H1 (cell line): ENCODE results near the gene HAO1. TPM values are rescaled to one million over a fixed set of nuclear protein-coding genes. Genes with fewer than 3 reads are reported as not detected.

Experiments
- CHD7 ChIP-seq: fragments of 300-600 bp; sonication (generic); IDR thresholded peaks from 2 replicates; pipeline ENCODE4 v1.7.1; 2012; ENCODE audit warnings: low read length, moderate library complexity, mild to moderate bottlenecking, inconsistent platforms; ENCODE audit not compliant: insufficient replicate concordance
- CTCF ChIP-seq, 3 experiments: IDR thresholded peaks; 1 replicate in 2 of 3; 2 replicates in 1 of 3; pipeline versions ENCODE4 v1.5.1 to v1.6.1; 2011; ENCODE audit warnings: low read length in 3 of 3, mild to moderate bottlenecking in 3 of 3, inconsistent platforms in 2 of 3, low read depth in 1 of 3, moderate library complexity in 1 of 3; ENCODE audit not compliant: insufficient read depth in 1 of 3; ENCODE audit errors: control extremely low read depth in 1 of 3
- SAP30 ChIP-seq: fragments of 300-600 bp; sonication (generic); IDR thresholded peaks from 2 replicates; pipeline ENCODE4 v1.7.1; 2012; ENCODE audit warnings: low read length, moderate library complexity, mild to moderate bottlenecking, inconsistent platforms; ENCODE audit not compliant: insufficient read depth, insufficient replicate concordance
- polyA plus RNA-seq, 7 experiments: library from polyadenylated mRNA; depleted of rRNA in 3 of 7; stranded (reverse) in 5 of 7; unstranded in 2 of 7; fragments of >200 nt in 5 of 7; fragments of 200-250 nt in 2 of 7; gene quantifications; 1 replicate in 5 of 7; 2 replicates in 1 of 7; 4 replicates in 1 of 7; pipeline versions ENCODE4 v1.2.1 to v1.2.3, GENCODE V29; 2011 to 2013; ENCODE audit warnings: missing spikeins in 2 of 7, mixed read lengths in 2 of 7
- total RNA-seq: library from RNA; stranded (reverse); fragmentation: NEBNext Ultra II Directional; extraction: Animal tissue kit (Norgen Biotek cat#: 25700); gene quantifications from 2 replicates; pipeline ENCODE4 v1.2.1, GENCODE V29; 2021

Gene HAO1
- total and polyA plus RNA-seq, 2 of the 8 experiments (the other 6 are each of a cell fraction or from before 2014, with no cell fraction given): not detected

GRCh38 chr20:7943891-7944290 is 3.6 kb upstream of the HAO1 start (continued):
- TF ChIP-seq CHD7 (no peak), SAP30 (no peak), CTCF (IDR thresholded peaks at IDR 0.05; ENCODE audit: control extremely low read depth in 1 of 3, insufficient read depth in 1 of 3, low read depth in 1 of 3, low read length in 3 of 3) (no peak)
